Activated CD8-positive, alpha-beta T cell treated with anti-CD3 and anti-CD28 coated beads, Interleukin-2, amount 10 ng/mL, durations not matched to agents 7 days and 5 days (primary cell): ENCODE data around the gene STXBP2. TPM values are rescaled to one million over a fixed set of nuclear protein-coding genes. Genes with fewer than 3 reads are reported as not detected.

Source experiments
- ATAC-seq: fragments of 150-1000 bp; cut with Tn5 transposase; one replicate; pipeline ENCODE4 v1.10.0; 2021; ENCODE audit warnings: moderate library complexity
- CTCF ChIA-PET: fragments of 350-600 bp; sonication (Branson Sonifier 250); formaldehyde crosslinking; loops from one replicate; lab custom pipeline; 2021; ENCODE audit warnings: antibody characterized with exemption; lab: Charles Lee
- POLR2A ChIA-PET: fragments of 350-600 bp; sonication (Branson Sonifier 250); formaldehyde crosslinking; loops from one replicate; lab custom pipeline; 2021; ENCODE audit warnings: antibody characterized with exemption; lab: Charles Lee
- DNase-seq: peaks from one replicate; pipeline ENCODE4 v3.0.0-alpha.2; 2020
- H3K27ac Mint-ChIP-seq: one replicate; pipeline ENCODE4 v1.8.0; 2021; ENCODE audit warnings: mild to moderate bottlenecking, mixed read lengths
- H3K27me3 Mint-ChIP-seq: one replicate; pipeline ENCODE4 v1.8.0; 2021; ENCODE audit warnings: low read depth, mixed read lengths
- H3K36me3 Mint-ChIP-seq: one replicate; pipeline ENCODE4 v1.8.0; 2021; ENCODE audit warnings: low read depth, mixed read lengths
- H3K4me1 Mint-ChIP-seq: one replicate; pipeline ENCODE4 v1.8.0; 2021; ENCODE audit warnings: low read depth, mixed read lengths
- H3K4me3 Mint-ChIP-seq: one replicate; pipeline ENCODE4 v1.8.0; 2021; ENCODE audit warnings: mild to moderate bottlenecking, mixed read lengths
- H3K9me3 Mint-ChIP-seq: one replicate; pipeline ENCODE4 v1.8.0; 2022; ENCODE audit warnings: mixed read lengths; ENCODE audit not compliant: insufficient read depth
- total RNA-seq, 2 experiments: library from RNA; stranded (reverse); gene quantifications; one replicate each; pipeline ENCODE4 v1.2.3, GENCODE V29; 2021

The STXBP2 gene
- total RNA-seq, 2 experiments from 2014 or later, result 162 to 168 TPM

GRCh38 chr19:7617735-7618134, 19.2 kb upstream of the STXBP2 start:
- Mint-ChIP-seq H3K27me3 (no peaks in the 10 kb centered on the region), H3K27ac (no peak overlapping the region), H3K9me3 (no peaks in the 10 kb centered on the region), H3K4me3 (no peak overlapping the region), H3K4me1 (no peaks in the 10 kb centered on the region), H3K36me3 (peaks cover 21% of the 10 kb centered on the region)
- ChIA-PET CTCF (interaction anchor here (1.2 kb wide), 1 partner anchor 49 kb away, joined by 3 read pairs; no protein-coding TSS in a partner anchor), POLR2A (interaction anchor here (0.8 kb wide), 1 partner anchor 12 kb away, joined by 3 read pairs; no protein-coding TSS in a partner anchor)
- DNase-seq, result no peak
- no peak for ATAC-seq

DNA sequence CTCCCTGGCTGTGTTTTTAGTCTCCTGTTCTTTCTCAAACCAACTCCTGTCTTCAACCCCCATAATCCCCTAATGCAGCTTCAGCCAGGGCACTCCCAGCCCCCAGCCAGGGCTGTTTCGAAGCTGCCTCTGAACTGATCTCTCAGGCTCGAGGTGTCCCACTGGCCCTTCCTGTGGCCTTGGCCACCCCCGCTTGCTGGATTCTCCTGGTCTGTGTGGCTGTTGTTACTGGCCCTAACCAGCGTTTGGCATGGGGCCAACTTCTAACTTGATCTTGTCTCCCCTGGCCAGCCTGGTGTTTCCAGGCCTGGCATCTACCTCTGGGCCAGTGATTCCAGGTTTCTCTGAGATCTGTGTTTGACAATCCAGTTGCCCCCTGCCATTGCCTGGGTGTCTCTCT, 18.6 kb upstream of the STXBP2 start:
- no peaks in the 10 kb centered on the region for H3K27me3 Mint-ChIP-seq
- H3K4me1 Mint-ChIP-seq, result no peaks in the 10 kb centered on the region

GRCh38 chr19:7618771-7619510, 18.0 kb upstream of the STXBP2 start:
- Mint-ChIP-seq H3K4me1 (no peaks in the 10 kb centered on the region), H3K36me3 (peaks cover 26% of the 10 kb centered on the region), H3K9me3 (no peaks in the 10 kb centered on the region), H3K4me3 (no peak overlapping the region), H3K27ac (no peak overlapping the region), H3K27me3 (no peaks in the 10 kb centered on the region)
- ChIA-PET CTCF (no interaction called here), POLR2A (no interaction called here)
- DNase-seq, result no peak
- ATAC-seq, result no peak

More for the DNA sequence above, 18.6 kb upstream of the STXBP2 start:
- POLR2A ChIA-PET, result interaction anchor here (0.8 kb wide), 1 partner anchor 12 kb away, joined by 3 read pairs; no protein-coding TSS in a partner anchor
- Mint-ChIP-seq H3K27ac (no peak overlapping the region), H3K36me3 (peaks cover 26% of the 10 kb centered on the region), H3K9me3 (no peaks in the 10 kb centered on the region), H3K4me3 (no peak overlapping the region)
- ATAC-seq (no peak), DNase-seq (no peak)
- CTCF ChIA-PET, result no interaction called here

GRCh38 chr19:7619671-7620441, 17.1 kb upstream of the STXBP2 start:
- Mint-ChIP-seq H3K4me1 (no peaks in the 10 kb centered on the region), H3K36me3 (peaks cover 28% of the 10 kb centered on the region), H3K27ac (no peak overlapping the region), H3K9me3 (no peaks in the 10 kb centered on the region), H3K27me3 (no peaks in the 10 kb centered on the region), H3K4me3 (no peak overlapping the region)
- ChIA-PET POLR2A (no interaction called here), CTCF (no interaction called here)
- DNase-seq (no peak), ATAC-seq (no peak)

GRCh38 chr19:7620442-7621412, 16.2 kb upstream of the STXBP2 start:
- ChIA-PET CTCF (no interaction called here), POLR2A (interaction anchor here (1.0 kb wide), 1 partner anchor 9 kb away, joined by 6 read pairs; the partner anchor contains the start of genes PET100 and XAB2)
- no peak overlapping the region for H3K27ac Mint-ChIP-seq
- H3K27me3 Mint-ChIP-seq, result no peaks in the 10 kb centered on the region
- peaks cover 31% of the 10 kb centered on the region for H3K36me3 Mint-ChIP-seq
- DNase-seq (no peak), ATAC-seq (no peak)
- no peaks in the 10 kb centered on the region for H3K9me3 Mint-ChIP-seq
- no peaks in the 10 kb centered on the region for H3K4me1 Mint-ChIP-seq
- H3K4me3 Mint-ChIP-seq, result no peak overlapping the region

- H3K36me3 Mint-ChIP-seq, result peaks cover 34% of the 10 kb centered on the region
- ChIA-PET POLR2A (interaction anchor here (1.4 kb wide), 1 partner anchor 14 kb away, joined by 5 read pairs; the partner anchor contains the start of gene STXBP2), CTCF (interaction anchor here (1.2 kb wide), 1 partner anchor 55 kb away, joined by 3 read pairs; no protein-coding TSS in a partner anchor)
- H3K4me1 Mint-ChIP-seq, result peaks cover 6% of the 10 kb centered on the region
- H3K4me3 Mint-ChIP-seq, result no peak overlapping the region
- H3K27ac Mint-ChIP-seq, result no peak overlapping the region
- no peaks in the 10 kb centered on the region for H3K27me3 Mint-ChIP-seq
- no peaks in the 10 kb centered on the region for H3K9me3 Mint-ChIP-seq
- DNase-seq (no peak), ATAC-seq (no peak)
Observed at GRCh38 chr19:7622933-7623685, 13.8 kb upstream of the STXBP2 start.

DNA sequence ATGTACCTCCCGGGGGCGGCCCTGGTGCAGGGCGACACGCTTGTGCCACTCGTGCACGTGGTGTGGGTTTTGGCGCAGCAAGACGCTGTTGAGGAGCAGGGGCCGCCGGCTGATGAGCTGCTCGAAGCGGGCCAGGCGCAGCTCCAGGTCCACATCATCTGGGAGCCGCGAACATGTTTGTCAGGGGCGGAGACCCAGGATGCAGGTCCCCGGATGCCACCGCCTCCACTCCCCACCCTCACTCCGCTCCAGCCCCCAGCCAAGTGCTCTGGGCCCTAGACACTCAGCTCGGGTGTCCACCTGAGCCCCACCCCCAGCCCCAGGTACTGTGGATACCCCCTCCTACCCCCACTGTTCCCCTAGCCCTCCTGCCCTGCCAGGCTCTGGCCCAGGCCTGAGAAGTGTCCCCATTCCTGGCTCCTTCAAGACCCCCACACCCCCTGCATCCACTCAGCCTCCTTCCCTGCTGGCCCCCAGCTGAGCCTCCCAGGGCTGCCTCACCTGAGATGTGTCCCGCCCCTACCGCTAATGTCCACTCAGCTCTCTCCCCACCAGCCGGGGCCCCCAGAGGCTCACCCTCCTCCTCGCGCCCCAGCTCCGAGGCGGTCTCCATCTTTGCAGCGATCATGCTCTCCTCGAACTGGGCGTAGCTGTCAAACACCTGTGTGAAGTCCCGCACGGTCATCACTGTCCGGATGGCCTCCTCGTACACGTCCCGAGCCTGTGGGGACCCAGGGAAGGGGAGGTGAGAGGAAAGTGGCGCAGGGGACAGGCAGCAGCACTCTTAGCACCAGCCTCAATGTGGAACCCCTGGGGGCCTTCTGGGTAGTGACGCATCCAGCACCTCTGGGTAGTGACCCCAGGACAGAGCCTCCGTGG, 12.9 kb upstream of the STXBP2 start:
- H3K9me3 Mint-ChIP-seq, result no peaks in the 10 kb centered on the region
- H3K4me1 Mint-ChIP-seq, result peaks cover 15% of the 10 kb centered on the region
- ATAC-seq, result no peak
- no peak overlapping the region for H3K27ac Mint-ChIP-seq
- no peak overlapping the region for H3K4me3 Mint-ChIP-seq
- no peaks in the 10 kb centered on the region for H3K27me3 Mint-ChIP-seq
- ChIA-PET POLR2A (interaction anchor here (1.4 kb wide), 1 partner anchor 14 kb away, joined by 5 read pairs; the partner anchor contains the start of gene STXBP2), CTCF (no interaction called here)
- H3K36me3 Mint-ChIP-seq, result peaks cover 28% of the 10 kb centered on the region
- no peak for DNase-seq

- Mint-ChIP-seq H3K9me3 (no peaks in the 10 kb centered on the region), H3K27ac (no peak overlapping the region), H3K27me3 (no peaks in the 10 kb centered on the region), H3K4me3 (no peak overlapping the region), H3K4me1 (peaks cover 22% of the 10 kb centered on the region), H3K36me3 (peaks cover 34% of the 10 kb centered on the region)
- POLR2A ChIA-PET, result no interaction called here
- ATAC-seq (no peak), DNase-seq (no peak)
- CTCF ChIA-PET, result no interaction called here
Observed at GRCh38 chr19:7624810-7625209, 12.1 kb upstream of the STXBP2 start.

DNA sequence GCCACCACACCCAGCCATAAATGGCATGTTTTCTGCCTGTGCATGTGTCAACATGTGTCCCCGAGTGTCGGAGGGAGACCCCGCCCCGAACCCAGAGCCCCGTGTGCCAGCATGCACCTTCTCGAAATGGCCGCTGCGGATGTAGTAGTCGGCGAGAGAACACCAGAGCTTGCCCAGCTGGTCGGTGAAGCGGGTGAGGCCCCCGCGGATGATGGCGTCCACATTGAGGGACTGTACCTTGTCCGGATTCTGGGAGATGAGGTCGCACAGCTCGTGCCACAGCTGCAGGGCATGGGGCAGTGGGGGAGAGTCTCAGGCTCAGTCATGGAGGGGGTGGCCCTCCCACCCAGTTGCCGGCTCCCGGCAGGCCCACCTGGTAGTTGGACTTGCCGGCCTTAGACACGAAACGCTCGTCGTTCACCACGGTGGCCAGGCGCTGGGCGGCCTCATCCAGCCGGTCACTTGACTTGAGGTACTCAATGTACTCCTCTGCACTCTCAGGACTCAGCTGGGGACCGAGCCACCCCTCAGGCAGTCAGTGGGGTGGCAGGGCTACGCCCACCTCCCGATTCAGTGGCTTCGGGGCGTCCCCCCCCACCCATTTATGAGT, 11.0 kb upstream of the STXBP2 start:
- DNase-seq (no peak), ATAC-seq (no peak)
- Mint-ChIP-seq H3K9me3 (no peaks in the 10 kb centered on the region), H3K27me3 (no peaks in the 10 kb centered on the region), H3K27ac (no peak overlapping the region), H3K36me3 (peaks cover 35% of the 10 kb centered on the region), H3K4me1 (peaks cover 30% of the 10 kb centered on the region), H3K4me3 (no peak overlapping the region)
- ChIA-PET POLR2A (no interaction called here), CTCF (interaction anchor here (1.4 kb wide), 1 partner anchor 57 kb away, joined by 3 read pairs; no protein-coding TSS in a partner anchor)

DNA sequence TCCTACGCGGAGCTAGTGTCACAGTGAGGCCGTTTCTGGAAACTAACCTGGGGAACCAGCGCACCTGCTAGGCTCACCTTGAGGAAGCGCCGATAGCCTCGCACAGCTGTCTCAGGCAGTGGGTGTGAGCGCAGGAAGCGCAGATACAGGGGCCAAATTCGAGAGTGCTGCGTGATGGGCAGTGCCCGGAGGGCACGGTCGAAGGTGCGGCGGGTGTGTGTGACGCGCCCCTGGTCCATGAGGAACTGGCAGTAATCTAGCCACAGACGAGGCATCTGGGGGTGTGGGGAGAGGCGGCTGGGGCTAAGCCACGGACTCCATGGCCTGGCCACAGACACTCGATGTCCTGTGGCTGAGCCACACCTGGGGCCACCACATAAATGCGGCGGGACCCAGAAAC, 9.7 kb upstream of the STXBP2 start:
- H3K4me1 Mint-ChIP-seq, result peaks cover 35% of the 10 kb centered on the region
- no peak overlapping the region for H3K4me3 Mint-ChIP-seq
- H3K9me3 Mint-ChIP-seq, result no peaks in the 10 kb centered on the region
- no peak for DNase-seq
- POLR2A ChIA-PET, result interaction anchor here (0.6 kb wide), 3 partner anchors 89 to 1096 kb away, joined by 3 read pairs; no protein-coding TSS in a partner anchor
- H3K36me3 Mint-ChIP-seq, result peaks cover 32% of the 10 kb centered on the region
- CTCF ChIA-PET, result interaction anchor here (1.4 kb wide), 1 partner anchor 59 kb away, joined by 3 read pairs; no protein-coding TSS in a partner anchor
- H3K27me3 Mint-ChIP-seq, result no peaks in the 10 kb centered on the region
- no peak overlapping the region for H3K27ac Mint-ChIP-seq
- ATAC-seq, result no peak
